ENCODE data around the gene RPS23.

RPS23 gene

DNA sequence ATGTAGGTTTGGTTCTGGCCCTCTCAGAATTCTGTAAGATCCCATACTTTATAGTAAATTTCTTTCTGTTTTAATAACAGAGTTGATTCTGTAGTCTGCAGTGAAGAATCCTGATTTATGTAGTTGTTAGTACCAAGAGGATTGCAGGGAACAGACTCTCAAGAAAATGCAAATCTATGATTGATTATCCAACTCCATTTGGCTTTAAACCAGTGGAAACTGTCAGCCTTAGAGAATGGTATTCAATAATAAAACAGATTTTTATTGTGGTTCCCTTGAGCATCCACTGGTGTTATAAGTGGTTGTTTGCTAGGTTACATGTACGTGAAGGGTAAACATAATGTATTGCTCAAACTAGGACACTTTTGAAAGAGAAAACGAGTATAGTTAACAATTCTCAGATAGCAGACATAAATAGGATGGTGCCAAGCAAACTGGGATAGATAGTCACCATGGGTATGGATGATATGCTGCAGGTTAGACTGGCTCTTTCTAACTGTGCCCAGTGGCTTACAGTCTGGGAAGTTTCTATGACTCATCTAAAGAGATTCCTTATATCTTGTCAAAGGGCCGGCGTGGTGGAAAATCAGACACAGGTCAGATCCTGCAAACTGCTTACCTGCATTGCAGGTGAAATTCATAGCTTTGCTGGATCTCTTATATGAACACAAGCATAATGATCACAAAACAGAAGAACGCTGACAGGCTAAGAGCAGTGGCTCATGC is 41.7 kb upstream of the RPS23 start:
- no peaks in the 10 kb centered on the region for H3K9me3 ChIP-seq (ENCODE audit: severe bottlenecking)
- DNase-seq, result no peak
- TF ChIP-seq CTCF (IDR thresholded peaks at IDR 0.05; ENCODE audit: low read depth, low read length), result no peak
- H3K4me3 ChIP-seq (ENCODE audit: low read depth, low read length), result no peak overlapping the region
- no peak overlapping the region for H3K27ac ChIP-seq
- no peaks in the 10 kb centered on the region for H3K27me3 ChIP-seq (ENCODE audit: insufficient read depth, low read depth, severe bottlenecking)
- H3K36me3 ChIP-seq, result no peaks in the 10 kb centered on the region

DNA sequence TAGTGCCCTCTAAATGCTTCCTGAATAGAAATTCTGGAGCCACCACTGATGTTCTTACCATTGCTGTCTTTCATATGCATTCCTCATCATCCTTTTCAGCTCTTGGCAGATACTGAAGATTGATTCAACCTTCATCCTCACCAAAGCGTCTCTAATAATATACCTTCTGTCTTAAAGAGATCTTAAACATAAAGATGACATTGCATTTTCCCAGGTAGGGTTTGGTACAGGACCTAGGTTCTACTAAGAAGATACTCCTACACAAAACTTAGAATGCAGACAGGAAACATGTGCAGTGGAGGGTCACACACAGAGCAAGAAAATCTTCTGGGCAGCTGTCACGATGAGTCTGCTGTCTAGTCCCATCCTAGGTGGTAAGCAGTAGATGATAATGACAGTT is 41.0 kb upstream of the RPS23 start:
- Histone ChIP-seq H3K4me3 (ENCODE audit: low read depth, low read length) (no peak overlapping the region), H3K27ac (no peak overlapping the region), H3K27me3 (ENCODE audit: insufficient read depth, low read depth, severe bottlenecking) (no peaks in the 10 kb centered on the region), H3K9me3 (ENCODE audit: severe bottlenecking) (no peaks in the 10 kb centered on the region), H3K36me3 (no peaks in the 10 kb centered on the region)
- no peak for DNase-seq
- TF ChIP-seq CTCF (IDR thresholded peaks at IDR 0.05; ENCODE audit: low read depth, low read length), result no peak

DNA sequence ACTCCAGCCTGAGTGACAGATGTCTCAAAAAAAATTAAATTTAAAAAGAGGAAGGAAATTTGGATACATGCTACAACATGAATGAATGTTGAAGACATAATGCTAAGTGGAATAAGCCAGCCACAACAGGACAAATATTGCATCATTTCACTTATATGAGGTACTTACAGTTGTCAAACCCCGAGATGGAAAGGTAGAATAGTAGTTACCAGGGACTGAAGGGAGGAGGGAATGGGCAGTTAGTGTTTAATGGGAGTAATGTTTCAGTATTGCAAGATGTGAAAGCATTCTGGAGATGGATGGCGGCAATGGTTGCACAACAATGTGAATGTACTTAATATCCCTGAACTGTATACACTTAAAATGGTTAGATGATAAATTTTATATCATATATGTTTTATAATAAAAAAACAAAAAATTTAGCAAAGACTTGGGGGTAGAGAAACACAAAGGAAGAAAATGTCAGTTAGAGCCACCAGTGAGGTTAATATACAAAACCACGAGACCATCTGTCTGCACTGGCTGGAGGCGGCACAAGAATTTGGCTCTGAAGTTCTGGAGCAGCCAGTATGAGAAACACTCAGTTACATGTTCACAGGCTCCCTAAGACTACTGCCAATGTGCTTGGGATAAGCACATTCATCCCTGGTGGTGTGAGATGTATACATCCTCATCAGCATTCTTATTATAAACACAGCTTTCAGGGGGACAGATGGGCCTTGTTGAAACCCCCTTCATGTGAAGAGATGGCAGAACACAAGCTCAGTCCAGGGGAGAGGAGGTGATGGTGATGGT is 37.0 kb upstream of the RPS23 start:
- no peak overlapping the region for H3K4me3 ChIP-seq (ENCODE audit: low read depth, low read length)
- no peak for DNase-seq
- TF ChIP-seq CTCF (IDR thresholded peaks at IDR 0.05; ENCODE audit: low read depth, low read length), result no peak
- no peak overlapping the region for H3K27ac ChIP-seq
- H3K36me3 ChIP-seq, result no peaks in the 10 kb centered on the region
- no peaks in the 10 kb centered on the region for H3K27me3 ChIP-seq (ENCODE audit: insufficient read depth, low read depth, severe bottlenecking)
- no peaks in the 10 kb centered on the region for H3K9me3 ChIP-seq (ENCODE audit: severe bottlenecking)

GRCh38 chr5:82313016-82313415 is 34.9 kb upstream of the RPS23 start:
- DNase-seq, result no peak
- Histone ChIP-seq H3K9me3 (ENCODE audit: severe bottlenecking) (peaks cover 2% of the 10 kb centered on the region), H3K27me3 (ENCODE audit: insufficient read depth, low read depth, severe bottlenecking) (no peaks in the 10 kb centered on the region), H3K4me3 (ENCODE audit: low read depth, low read length) (no peak overlapping the region), H3K27ac (no peak overlapping the region), H3K36me3 (no peaks in the 10 kb centered on the region)
- TF ChIP-seq CTCF (IDR thresholded peaks at IDR 0.05; ENCODE audit: low read depth, low read length), result no peak

DNA sequence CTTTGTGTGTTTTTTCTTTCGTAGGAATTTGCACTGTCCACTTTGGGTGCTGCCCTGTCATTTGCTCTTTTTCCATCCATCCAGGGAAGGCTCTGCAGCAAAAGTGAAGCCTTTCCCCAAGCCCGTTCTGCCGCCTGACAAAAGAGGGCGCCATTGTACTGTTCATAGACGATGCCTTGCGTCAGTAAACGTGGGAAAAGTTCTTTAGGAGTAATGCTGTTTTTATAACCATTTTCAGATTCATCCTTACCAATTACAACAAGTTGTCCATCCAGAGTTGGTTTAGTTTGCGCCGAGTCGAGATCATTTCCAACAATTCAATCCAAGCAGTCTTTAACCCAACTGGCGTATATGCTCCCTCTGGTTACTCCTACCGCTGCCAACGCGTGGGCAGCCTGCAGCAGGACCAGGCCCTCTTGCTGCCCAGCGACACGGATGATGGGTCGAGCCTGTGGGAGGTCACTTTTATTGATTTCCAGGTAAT is 34.3 kb upstream of the RPS23 start:
- no peaks in the 10 kb centered on the region for H3K27me3 ChIP-seq (ENCODE audit: insufficient read depth, low read depth, severe bottlenecking)
- H3K36me3 ChIP-seq, result no peaks in the 10 kb centered on the region
- peak; percentile 87 for TF ChIP-seq CTCF (IDR thresholded peaks at IDR 0.05; ENCODE audit: low read depth, low read length)
- no peak overlapping the region for H3K4me3 ChIP-seq (ENCODE audit: low read depth, low read length)
- DNase-seq, result peak; percentile 66
- peaks cover 2% of the 10 kb centered on the region for H3K9me3 ChIP-seq (ENCODE audit: severe bottlenecking)
- no peak overlapping the region for H3K27ac ChIP-seq
